KOPT-K1 (cell line): ENCODE results near the gene POLR2L.

ENCODE experiments used
- H3K27ac ChIP-seq: fragments of 200-600 bp; sonication (generic); 2 replicates; pipeline ENCODE4 v1.5.1; 2016; ENCODE audit warnings: antibody characterized with exemption, mild to moderate bottlenecking, low read depth, low read length; ENCODE audit not compliant: poor library complexity, severe bottlenecking
- H3K36me3 ChIP-seq: fragments of 200-600 bp; sonication (generic); 2 replicates; pipeline ENCODE4 v1.5.1; 2017; ENCODE audit warnings: antibody characterized with exemption, mild to moderate bottlenecking, low read length, moderate library complexity; ENCODE audit not compliant: insufficient read depth
- H3K9me3 ChIP-seq: fragments of 200-600 bp; sonication (generic); 2 replicates; pipeline ENCODE4 v1.5.1; 2017; ENCODE audit warnings: antibody characterized with exemption, low read length, mild to moderate bottlenecking; ENCODE audit not compliant: insufficient read depth, poor library complexity, severe bottlenecking

Gene POLR2L

DNA sequence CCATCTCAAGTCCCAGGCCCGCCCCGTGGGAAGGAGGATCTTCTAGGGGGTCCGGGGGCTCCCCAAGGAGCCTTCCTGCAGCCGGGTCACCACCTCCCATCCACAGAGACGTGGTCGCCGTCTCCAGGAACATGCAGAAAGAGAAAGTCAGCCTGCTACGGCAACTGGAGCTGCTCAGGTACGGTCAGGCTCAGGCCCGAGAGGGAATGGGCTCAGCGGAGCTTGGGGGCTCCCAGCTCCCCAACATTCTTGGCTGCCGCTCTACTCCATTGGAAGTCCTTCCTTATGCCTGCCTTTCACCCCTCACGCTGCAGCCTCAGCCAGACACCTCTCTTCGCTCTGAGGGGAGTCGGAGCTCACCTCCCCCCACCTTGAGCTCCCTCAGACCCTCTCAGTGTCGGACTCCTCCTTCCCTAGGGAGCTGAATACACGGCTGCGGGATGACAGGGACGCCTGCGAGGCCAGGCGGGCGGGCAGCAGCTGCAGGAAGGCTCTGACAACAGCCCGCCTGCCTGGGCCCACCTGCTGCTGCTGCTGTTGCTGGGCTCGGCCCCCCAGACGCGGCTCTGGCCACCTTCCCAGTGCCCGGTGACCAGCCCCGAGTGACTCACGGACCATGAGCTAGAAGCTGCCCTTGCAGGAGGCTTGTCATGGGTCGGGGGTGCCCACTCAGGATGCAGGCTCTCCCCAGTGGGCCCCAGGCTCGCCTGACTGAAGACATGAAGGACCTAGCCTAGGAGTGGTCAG is 11.0 kb downstream of the POLR2L start:
- Histone ChIP-seq H3K9me3 (no peaks in the 10 kb centered on the region), H3K27ac (no peak overlapping the region), H3K36me3 (0 out of 2 replicates have a peak, but pooled peaks cover under 1% of the 10 kb centered on the region)

DNA sequence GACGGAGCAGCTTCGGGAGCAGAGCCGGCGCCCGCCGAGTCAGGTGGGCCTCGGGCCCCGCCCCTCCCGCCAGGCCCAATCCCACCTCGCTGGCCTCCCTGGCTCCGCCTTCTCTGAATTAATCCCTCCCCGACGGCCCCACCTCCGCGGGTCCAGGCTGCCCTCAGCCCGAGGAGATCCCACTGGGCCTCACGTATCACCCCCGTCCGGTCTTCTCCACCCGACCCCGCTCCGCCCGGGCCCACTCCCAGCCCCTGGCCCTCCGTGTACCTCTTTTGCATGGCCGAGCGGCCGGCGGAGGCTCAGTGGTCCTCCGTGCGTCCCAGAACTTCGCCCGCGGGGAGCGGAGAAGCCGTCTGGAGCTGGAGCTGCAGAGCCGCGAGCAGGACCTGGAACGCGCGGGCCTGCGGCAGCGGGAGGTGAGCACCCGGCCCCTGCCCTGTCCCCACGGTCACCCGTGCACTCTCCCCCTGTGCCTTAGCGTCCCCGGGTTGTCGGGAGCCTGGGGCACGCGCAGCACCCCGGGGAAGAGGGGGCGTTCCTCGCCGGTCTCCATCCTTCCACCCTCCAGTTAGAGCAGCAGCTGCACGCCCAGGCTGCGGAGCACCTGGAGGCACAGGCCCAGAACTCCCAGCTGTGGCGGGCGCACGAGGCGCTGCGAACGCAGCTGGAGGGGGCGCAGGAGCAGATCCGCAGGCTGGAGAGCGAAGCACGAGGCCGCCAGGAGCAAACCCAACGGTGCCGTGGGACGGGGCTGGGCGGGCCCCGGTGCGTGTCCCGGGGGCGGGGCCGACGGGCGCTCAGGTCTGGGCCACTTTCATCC is 11.8 kb downstream of the POLR2L start:
- Histone ChIP-seq H3K9me3 (no peaks in the 10 kb centered on the region), H3K27ac (no peak overlapping the region), H3K36me3 (peaks cover 3% of the 10 kb centered on the region; the same call in 1 of the 2 replicates)

DNA sequence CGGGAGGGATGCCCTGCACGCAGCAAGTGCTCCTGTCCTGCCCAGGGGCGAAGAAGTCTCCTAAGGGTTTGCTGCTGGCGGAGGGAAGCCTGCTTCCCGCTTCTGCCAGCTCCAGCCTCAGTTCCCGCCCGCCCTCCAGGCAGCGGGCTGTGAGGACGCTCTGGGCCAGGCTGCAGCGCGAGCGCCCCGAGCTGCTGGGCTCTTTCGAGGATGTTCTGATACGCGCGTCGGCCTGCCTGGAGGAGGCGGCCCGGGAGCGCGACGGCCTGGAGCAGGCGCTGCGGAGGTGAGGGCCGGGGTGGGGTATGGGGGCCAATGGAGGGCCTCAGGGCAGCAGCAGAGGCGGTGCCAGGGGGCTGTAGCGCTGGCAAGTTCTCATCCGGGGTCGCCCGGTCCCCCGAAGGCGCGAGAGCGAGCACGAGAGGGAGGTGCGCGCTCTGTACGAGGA is 12.5 kb downstream of the POLR2L start:
- H3K9me3 ChIP-seq = no peaks in the 10 kb centered on the region
- H3K27ac ChIP-seq = no peak overlapping the region
- H3K36me3 ChIP-seq = peaks cover 10% of the 10 kb centered on the region; the same call in 1 of the 2 replicates

DNA sequence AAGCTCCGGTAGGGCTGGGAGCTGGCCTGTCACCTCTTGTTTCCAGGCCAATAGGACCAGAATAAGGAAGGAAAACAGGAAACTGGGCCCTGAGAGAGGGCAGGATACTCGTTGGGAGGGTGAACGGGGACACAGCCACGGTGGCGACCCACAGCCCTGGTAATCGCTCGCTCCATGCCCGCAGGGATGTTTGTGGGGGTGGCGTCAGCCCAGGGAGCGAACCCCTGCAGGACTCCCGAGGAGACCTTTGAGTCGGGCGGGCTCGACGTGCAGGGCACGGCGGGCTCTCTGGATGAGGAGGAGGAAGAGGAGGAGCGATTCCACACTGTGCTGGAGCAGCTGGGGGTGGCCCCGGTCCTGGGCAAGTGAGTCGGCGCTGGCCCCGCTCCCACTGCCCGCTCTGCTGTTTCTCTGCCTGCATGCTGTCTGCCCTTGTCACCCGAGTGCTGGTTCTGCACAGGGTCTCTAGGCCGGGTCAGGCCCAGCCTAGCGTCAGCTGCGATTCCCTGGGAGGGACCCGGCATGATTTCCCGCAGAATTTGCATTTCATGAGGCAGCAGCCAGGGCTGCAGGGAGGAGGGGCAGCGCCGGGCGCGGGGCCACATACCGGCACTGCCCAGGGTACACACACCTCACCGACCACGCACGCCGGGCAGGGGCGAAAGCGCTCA is 13.0 kb downstream of the POLR2L start:
- no peaks in the 10 kb centered on the region for H3K9me3 ChIP-seq
- H3K36me3 ChIP-seq = peaks cover 15% of the 10 kb centered on the region; the same call in 1 of the 2 replicates
- no peak overlapping the region for H3K27ac ChIP-seq

DNA sequence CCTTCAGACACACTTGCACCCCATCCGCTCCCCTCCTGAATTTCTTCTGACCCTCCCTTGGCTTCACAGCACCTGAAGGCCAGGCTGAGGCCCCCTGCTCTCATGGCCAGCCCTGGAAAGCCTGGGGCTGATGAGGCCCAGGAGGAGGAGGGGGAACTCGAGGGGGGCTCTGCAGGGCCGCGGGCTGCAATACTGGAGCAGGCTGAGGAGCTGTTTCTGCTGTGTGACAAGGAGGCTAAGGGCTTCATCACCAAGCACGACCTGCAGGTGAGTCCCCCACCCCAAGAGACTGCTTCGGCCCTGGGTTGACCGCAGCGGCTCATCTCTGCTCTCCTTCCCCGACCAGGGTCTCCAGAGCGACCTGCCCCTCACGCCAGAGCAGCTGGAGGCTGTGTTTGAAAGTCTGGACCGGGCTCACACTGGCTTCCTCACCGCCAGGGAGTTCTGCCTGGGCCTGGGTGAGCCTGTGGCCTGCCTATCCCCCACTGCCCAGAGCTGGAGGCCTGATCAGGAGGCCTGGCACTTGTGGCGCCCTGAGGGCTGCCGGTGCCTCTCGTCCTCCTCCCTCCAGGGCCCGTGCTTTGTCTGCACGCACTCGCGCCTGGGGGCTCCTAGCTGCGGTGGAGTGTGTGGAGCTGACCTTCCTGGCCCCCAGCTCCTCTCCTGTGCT is 13.7 kb downstream of the POLR2L start:
- H3K9me3 ChIP-seq = no peaks in the 10 kb centered on the region
- H3K36me3 ChIP-seq = peaks cover 20% of the 10 kb centered on the region; the same call in 1 of the 2 replicates
- no peak overlapping the region for H3K27ac ChIP-seq

DNA sequence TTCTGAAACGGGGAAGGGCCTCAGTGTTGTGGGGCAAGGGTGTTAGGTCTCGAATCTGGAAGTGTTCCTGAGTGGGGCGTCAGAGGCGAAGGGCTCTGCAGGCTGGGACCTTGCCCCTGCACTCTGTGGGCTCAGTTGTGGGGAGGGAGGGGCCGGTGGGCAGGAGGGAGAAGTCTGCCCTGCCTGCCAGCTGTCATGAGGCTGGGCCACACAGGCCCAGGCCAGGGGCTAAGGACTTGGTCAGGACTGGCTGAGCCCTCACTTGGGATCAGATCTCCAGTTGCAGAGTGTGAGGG is 14.5 kb downstream of the POLR2L start, which contains the start of gene CRACR2B:
Gene CRACR2B (plus strand): TSS at position 23 of the 296 bp plus-strand sequence. CDS start 689 bp downstream, outside the sequence.
- Histone ChIP-seq H3K36me3 (peaks cover 20% of the 10 kb centered on the region; the same call in 1 of the 2 replicates), H3K9me3 (no peaks in the 10 kb centered on the region), H3K27ac (no peak within 1 kb of the TSS)

DNA sequence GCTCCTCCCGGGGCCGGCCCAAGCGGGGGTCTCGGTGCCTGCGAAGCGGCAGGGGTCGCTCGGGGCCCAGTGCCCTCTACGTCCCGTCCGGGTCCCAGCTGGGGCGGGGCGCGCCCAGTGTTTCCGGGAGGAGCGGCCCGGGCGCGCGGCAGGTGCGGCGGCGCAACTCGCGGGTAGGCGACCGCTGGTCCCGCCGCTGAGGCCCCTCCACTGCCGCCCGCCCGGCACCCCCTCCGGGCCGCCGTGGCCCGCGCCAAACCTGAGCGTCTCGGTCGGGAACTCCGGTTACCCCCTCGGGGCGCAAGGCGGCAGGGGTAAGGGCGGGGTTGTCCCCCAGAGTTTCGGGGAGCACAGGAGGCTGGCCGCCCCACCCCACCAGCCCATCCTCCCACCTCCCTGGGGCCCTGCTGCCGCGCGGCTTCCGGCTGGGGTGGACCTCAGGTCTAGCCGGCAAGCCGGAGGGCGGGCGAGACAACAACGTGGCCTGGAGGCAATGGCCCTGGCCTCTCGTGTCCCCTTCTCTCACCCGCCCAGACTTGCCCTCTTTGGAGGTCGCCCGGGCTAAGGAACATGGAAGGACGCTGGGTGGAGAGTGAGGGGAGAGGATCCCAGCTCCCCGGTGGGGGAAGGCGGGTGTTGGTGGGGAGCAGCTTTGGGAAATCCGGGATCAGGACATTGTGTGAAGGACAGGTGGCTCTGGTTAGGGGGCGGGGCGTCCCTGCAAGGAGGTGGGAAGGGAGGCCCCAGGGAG is 15.0 kb downstream of the POLR2L start:
- Histone ChIP-seq H3K9me3 (no peaks in the 10 kb centered on the region), H3K36me3 (peaks cover 20% of the 10 kb centered on the region; the same call in 1 of the 2 replicates), H3K27ac (no peak overlapping the region)

DNA sequence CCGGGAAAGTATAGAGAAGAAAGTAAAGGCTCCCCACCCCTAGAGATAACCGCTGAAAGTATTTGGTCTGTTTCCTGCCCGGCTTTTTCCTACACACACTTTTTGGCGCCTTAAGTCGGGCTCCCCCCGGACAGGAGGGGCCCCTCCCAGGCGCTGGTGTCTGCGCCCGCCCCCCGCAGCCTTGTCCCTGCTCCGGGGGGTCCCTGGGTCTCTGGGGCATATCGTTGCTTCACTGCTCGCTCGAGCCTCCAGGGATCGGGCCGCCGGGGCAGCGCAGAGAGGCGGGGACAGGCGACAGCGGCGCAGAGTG is 15.5 kb downstream of the POLR2L start:
- Histone ChIP-seq H3K27ac (no peak overlapping the region), H3K36me3 (peaks cover 20% of the 10 kb centered on the region; the same call in 1 of the 2 replicates), H3K9me3 (no peaks in the 10 kb centered on the region)

DNA sequence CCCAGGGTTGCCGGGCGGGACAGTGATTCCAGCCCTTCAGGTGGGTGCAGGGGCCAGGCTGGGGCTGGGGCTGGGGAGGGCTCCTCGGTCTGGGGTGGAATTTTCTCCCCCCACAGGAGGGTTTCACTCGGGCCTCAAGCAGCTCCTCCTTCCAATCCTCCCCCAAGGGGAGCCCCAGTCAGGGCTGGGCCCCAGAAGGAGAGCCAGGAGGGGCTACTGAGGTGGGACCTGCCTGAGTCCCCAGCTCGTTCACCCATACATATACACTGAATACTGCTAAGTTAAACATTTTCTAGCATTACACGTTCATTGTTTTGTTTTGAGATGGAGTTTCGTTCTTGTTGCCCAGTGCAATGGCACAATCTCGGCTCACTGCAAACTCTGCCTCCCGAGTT is 16.1 kb downstream of the POLR2L start:
- Histone ChIP-seq H3K27ac (no peak overlapping the region), H3K36me3 (peaks cover 20% of the 10 kb centered on the region; the same call in 1 of the 2 replicates), H3K9me3 (no peaks in the 10 kb centered on the region)

DNA sequence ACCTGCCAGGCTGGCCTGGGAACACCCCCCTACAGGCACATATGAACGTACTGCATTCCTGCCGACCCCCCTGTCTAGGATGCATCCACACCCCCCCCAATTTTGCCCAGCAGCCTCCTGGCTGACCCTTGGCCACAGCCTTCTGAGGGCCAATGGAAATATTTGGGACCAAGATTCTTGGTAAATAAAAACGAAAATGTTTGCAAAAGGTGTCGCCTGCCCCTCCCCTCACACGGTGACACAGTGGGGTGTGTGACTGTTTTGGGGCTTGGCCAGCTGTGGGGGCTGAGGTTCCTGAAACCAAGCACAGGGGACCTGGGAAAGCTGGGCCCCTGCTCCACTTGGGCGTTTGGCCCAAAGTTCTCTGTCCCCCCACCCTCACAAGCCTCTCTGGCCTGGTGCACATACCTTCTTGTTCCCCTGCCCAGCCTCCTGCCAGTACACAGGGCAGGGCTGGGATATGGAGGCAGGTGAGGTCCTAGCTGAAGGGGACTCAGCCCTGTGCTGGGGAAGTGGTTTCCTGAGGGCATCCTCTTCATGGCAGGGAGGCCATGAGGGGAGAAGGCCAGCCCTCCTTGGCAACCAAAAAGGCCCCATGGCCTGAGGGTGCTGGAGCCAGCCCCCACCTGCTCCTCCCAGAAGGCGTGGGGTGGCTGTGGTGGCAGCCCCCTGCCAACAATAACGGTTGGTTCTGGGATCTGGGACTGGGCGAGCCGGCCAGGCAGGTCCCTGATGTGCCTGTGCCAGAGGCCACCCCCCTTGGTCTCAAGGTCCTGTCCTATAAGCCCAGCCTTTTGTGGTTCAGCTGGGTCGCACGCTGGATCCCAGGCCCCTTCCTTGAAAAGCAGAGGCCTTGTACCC is 16.7 kb downstream of the POLR2L start:
- H3K9me3 ChIP-seq = no peaks in the 10 kb centered on the region
- H3K27ac ChIP-seq = no peak overlapping the region
- peaks cover 20% of the 10 kb centered on the region; the same call in 1 of the 2 replicates for H3K36me3 ChIP-seq

DNA sequence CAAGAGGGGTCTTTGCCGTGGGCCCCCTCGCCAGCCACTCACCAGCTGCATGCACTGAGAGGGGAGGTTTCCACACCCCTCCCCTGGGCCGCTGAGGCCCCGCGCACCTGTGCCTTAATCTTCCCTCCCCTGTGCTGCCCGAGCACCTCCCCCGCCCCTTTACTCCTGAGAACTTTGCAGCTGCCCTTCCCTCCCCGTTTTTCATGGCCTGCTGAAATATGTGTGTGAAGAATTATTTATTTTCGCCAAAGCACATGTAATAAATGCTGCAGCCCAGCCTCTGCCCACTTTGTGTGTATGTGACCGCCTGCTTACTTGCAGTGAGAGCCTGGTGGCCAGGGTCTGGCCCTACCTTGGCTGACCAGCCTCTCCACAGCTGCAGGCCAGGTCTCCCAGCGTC is 17.4 kb downstream of the POLR2L start:
- Histone ChIP-seq H3K27ac (no peak overlapping the region), H3K9me3 (no peaks in the 10 kb centered on the region), H3K36me3 (peaks cover 20% of the 10 kb centered on the region; the same call in 1 of the 2 replicates)

DNA sequence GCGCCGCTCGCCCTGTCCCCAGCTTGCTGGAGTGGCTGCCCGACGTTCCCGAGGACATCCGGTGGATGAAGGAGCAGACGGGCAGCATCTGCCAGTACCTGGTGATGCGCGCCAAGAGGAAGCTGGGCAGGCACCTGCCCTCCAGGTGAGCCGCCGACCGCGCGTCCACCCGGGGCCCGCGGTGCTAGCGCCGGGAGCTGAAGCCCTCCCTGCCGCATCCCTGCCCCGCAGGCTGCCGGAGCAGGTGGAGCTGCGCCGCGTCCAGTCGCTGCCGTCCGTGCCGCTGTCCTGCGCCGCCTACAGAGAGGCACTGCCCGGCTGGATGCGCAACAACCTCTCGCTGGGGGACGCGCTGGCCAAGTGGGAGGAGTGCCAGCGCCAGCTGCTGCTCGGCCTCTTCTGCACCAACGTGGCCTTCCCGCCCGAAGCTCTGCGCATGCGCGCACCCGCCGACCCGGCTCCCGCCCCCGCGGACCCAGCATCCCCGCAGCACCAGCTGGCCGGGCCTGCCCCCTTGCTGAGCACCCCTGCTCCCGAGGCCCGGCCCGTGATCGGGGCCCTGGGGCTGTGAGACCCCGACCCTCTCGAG is 17.9 kb downstream of the POLR2L start:
- Histone ChIP-seq H3K36me3 (peaks cover 20% of the 10 kb centered on the region; the same call in 1 of the 2 replicates), H3K27ac (no peak overlapping the region), H3K9me3 (no peaks in the 10 kb centered on the region)
